HEK293 (cell line): ENCODE data around the gene BBOF1.

Experiments
- KLF1 ChIP-seq: fragments of 450-650 bp; formaldehyde crosslinking; IDR thresholded peaks from 2 replicates; pipeline ENCODE4 v1.5.1; 2016; ENCODE audit warnings: missing biosample characterization, missing genetic modification characterization
- OSR2 ChIP-seq: fragments of 450-650 bp; formaldehyde crosslinking; IDR thresholded peaks from 2 replicates; pipeline ENCODE4 v1.5.1; 2016; ENCODE audit warnings: missing biosample characterization, missing genetic modification characterization
- YY2 ChIP-seq: fragments of 450-650 bp; formaldehyde crosslinking; IDR thresholded peaks from 2 replicates; pipeline ENCODE4 v1.5.1; 2016; ENCODE audit warnings: missing biosample characterization, missing genetic modification characterization
- ZNF138 ChIP-seq: fragments of 450-650 bp; formaldehyde crosslinking; IDR thresholded peaks from 2 replicates; pipeline ENCODE4 v1.5.1; 2016; ENCODE audit warnings: missing biosample characterization, missing genetic modification characterization, borderline replicate concordance
- ZNF155 ChIP-seq: fragments of 450-650 bp; formaldehyde crosslinking; IDR thresholded peaks from 2 replicates; pipeline ENCODE4 v1.5.1; 2016; ENCODE audit warnings: missing biosample characterization, missing genetic modification characterization
- ZNF174 ChIP-seq: fragments of 450-650 bp; formaldehyde crosslinking; IDR thresholded peaks from 2 replicates; pipeline ENCODE4 v1.5.0; 2017; ENCODE audit warnings: missing biosample characterization, mild to moderate bottlenecking, missing genetic modification characterization
- ZNF202 ChIP-seq: fragments of 450-650 bp; formaldehyde crosslinking; IDR thresholded peaks from 2 replicates; pipeline ENCODE4 v1.5.1; 2016; ENCODE audit warnings: missing biosample characterization, missing genetic modification characterization, borderline replicate concordance
- ZNF221 ChIP-seq: fragments of 450-650 bp; formaldehyde crosslinking; IDR thresholded peaks from 2 replicates; pipeline ENCODE4 v1.5.1; 2017; ENCODE audit warnings: missing biosample characterization, missing genetic modification characterization, borderline replicate concordance
- ZNF324 ChIP-seq: fragments of 450-650 bp; formaldehyde crosslinking; IDR thresholded peaks from 2 replicates; pipeline ENCODE4 v1.5.1; 2016; ENCODE audit warnings: missing biosample characterization, missing genetic modification characterization
- ZNF610 ChIP-seq: fragments of 450-650 bp; formaldehyde crosslinking; IDR thresholded peaks from 2 replicates; pipeline ENCODE4 v1.5.1; 2016; ENCODE audit warnings: missing biosample characterization, missing genetic modification characterization, borderline replicate concordance
- ZNF629 ChIP-seq: fragments of 450-650 bp; formaldehyde crosslinking; IDR thresholded peaks from 2 replicates; pipeline ENCODE4 v1.5.1; 2017; ENCODE audit warnings: missing biosample characterization, missing genetic modification characterization
- ZNF701 ChIP-seq: fragments of 450-650 bp; formaldehyde crosslinking; IDR thresholded peaks from 2 replicates; pipeline ENCODE4 v1.5.1; 2016; ENCODE audit warnings: missing biosample characterization, missing genetic modification characterization
- ZNF776 ChIP-seq: fragments of 450-650 bp; formaldehyde crosslinking; IDR thresholded peaks from 2 replicates; pipeline ENCODE4 v1.5.0; 2017; ENCODE audit warnings: missing biosample characterization, missing genetic modification characterization, borderline replicate concordance
- ZNF785 ChIP-seq: fragments of 450-650 bp; formaldehyde crosslinking; IDR thresholded peaks from 2 replicates; pipeline ENCODE4 v1.5.1; 2016; ENCODE audit warnings: missing biosample characterization, missing genetic modification characterization
- TF ChIP-seq, protein P1 (sequence below): fragments of 450-650 bp; formaldehyde crosslinking; IDR thresholded peaks from 2 replicates; pipeline ENCODE4 v1.5.1; 2016; ENCODE audit warnings: missing biosample characterization, missing genetic modification characterization
- TF ChIP-seq, protein P2 (sequence below): fragments of 450-650 bp; formaldehyde crosslinking; IDR thresholded peaks from 2 replicates; pipeline ENCODE4 v1.5.1; 2016; ENCODE audit warnings: missing biosample characterization, missing genetic modification characterization
- TF ChIP-seq, protein P3 (sequence below): fragments of 450-650 bp; formaldehyde crosslinking; IDR thresholded peaks from 2 replicates; pipeline ENCODE4 v1.5.1; 2016; ENCODE audit warnings: missing biosample characterization, missing genetic modification characterization, borderline replicate concordance
- TF ChIP-seq, protein P4 (sequence below): fragments of 450-650 bp; formaldehyde crosslinking; IDR thresholded peaks from 2 replicates; pipeline ENCODE4 v1.5.1; 2016; ENCODE audit warnings: missing biosample characterization, missing genetic modification characterization
- TF ChIP-seq, protein P5 (sequence below): fragments of 450-650 bp; formaldehyde crosslinking; IDR thresholded peaks from 2 replicates; pipeline ENCODE4 v1.5.1; 2016; ENCODE audit warnings: missing biosample characterization, missing genetic modification characterization
- TF ChIP-seq, protein P6 (sequence below): fragments of 450-650 bp; formaldehyde crosslinking; IDR thresholded peaks from 2 replicates; pipeline ENCODE4 v1.5.1; 2016; ENCODE audit warnings: missing biosample characterization, missing genetic modification characterization
- TF ChIP-seq, protein P7 (sequence below): sonication (generic); formaldehyde crosslinking; IDR thresholded peaks from 2 replicates; pipeline ENCODE4 v1.8.1; 2022; ENCODE audit warnings: mild to moderate bottlenecking, moderate library complexity, missing genetic modification reagents

Gene BBOF1

DNA sequence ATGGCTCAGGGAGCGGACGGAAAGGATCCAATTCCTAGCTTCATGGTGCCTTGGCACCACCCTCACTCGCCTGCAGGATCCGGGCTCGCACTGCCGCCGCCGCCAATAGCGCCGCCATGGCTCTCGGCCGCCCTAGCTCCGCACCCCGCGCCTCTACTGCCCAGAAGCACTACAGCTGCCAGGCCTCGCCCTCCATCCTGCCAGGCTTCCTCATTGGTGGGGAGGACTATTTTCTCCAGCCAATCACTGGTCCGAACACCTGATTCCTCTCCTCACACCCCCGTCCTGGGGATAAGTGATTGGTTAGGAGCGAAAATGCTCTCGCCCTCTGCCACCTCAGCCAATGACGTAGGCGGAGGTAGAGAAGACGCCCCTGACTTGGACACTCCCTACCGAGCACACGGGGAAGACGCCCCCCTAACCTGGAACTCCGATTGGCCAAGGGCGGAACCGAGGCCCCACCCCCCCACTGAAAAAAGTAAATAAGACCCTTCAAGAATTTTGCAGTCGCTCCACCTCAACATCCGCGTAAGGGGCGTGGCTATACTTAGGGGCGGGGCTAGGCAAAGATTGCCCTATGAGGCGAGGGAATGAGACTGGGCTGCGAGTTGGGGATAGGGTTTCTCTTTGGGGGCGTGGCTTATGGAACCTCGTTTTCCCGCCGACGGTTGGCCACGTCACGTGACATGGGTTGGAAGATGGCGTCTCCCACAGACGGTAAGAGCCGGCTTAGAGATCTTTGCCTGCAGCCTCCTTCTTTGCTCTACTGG is 65.3 kb downstream of the BBOF1 start, which contains the start of the genes ALDH6A1 and LIN52 (continued):
- TF ChIP-seq ZNF174 (tag by site-specific recombination) = no peak
- no peak for TF ChIP-seq ZNF776 (tag by site-specific recombination)
- peak; percentile 47 for TF ChIP-seq KLF1 (tag by site-specific recombination)
- TF ChIP-seq, protein P1, sequence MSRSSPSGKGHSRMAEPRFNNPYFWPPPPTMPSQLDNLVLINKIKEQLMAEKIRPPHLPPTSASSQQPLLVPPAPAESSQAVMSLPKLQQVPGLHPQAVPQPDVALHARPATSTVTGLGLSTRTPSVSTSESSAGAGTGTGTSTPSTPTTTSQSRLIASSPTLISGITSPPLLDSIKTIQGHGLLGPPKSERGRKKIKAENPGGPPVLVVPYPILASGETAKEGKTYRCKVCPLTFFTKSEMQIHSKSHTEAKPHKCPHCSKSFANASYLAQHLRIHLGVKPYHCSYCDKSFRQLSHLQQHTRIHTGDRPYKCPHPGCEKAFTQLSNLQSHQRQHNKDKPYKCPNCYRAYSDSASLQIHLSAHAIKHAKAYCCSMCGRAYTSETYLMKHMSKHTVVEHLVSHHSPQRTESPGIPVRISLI = no peak
- TF ChIP-seq ZNF629 (tag by site-specific recombination) = peak; percentile 72; the same call in 1 of the 2 replicates
- no peak for TF ChIP-seq ZNF701 (tag by site-specific recombination)
- TF ChIP-seq, protein P2, sequence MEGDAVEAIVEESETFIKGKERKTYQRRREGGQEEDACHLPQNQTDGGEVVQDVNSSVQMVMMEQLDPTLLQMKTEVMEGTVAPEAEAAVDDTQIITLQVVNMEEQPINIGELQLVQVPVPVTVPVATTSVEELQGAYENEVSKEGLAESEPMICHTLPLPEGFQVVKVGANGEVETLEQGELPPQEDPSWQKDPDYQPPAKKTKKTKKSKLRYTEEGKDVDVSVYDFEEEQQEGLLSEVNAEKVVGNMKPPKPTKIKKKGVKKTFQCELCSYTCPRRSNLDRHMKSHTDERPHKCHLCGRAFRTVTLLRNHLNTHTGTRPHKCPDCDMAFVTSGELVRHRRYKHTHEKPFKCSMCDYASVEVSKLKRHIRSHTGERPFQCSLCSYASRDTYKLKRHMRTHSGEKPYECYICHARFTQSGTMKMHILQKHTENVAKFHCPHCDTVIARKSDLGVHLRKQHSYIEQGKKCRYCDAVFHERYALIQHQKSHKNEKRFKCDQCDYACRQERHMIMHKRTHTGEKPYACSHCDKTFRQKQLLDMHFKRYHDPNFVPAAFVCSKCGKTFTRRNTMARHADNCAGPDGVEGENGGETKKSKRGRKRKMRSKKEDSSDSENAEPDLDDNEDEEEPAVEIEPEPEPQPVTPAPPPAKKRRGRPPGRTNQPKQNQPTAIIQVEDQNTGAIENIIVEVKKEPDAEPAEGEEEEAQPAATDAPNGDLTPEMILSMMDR = peak; percentile 79
- TF ChIP-seq ZNF785 (tag by site-specific recombination) = no peak
- TF ChIP-seq OSR2 (tag by site-specific recombination) = no peak
- no peak for TF ChIP-seq ZNF138 (tag by site-specific recombination)
- TF ChIP-seq ZNF221 (tag by site-specific recombination) = no peak
- TF ChIP-seq, protein P3, sequence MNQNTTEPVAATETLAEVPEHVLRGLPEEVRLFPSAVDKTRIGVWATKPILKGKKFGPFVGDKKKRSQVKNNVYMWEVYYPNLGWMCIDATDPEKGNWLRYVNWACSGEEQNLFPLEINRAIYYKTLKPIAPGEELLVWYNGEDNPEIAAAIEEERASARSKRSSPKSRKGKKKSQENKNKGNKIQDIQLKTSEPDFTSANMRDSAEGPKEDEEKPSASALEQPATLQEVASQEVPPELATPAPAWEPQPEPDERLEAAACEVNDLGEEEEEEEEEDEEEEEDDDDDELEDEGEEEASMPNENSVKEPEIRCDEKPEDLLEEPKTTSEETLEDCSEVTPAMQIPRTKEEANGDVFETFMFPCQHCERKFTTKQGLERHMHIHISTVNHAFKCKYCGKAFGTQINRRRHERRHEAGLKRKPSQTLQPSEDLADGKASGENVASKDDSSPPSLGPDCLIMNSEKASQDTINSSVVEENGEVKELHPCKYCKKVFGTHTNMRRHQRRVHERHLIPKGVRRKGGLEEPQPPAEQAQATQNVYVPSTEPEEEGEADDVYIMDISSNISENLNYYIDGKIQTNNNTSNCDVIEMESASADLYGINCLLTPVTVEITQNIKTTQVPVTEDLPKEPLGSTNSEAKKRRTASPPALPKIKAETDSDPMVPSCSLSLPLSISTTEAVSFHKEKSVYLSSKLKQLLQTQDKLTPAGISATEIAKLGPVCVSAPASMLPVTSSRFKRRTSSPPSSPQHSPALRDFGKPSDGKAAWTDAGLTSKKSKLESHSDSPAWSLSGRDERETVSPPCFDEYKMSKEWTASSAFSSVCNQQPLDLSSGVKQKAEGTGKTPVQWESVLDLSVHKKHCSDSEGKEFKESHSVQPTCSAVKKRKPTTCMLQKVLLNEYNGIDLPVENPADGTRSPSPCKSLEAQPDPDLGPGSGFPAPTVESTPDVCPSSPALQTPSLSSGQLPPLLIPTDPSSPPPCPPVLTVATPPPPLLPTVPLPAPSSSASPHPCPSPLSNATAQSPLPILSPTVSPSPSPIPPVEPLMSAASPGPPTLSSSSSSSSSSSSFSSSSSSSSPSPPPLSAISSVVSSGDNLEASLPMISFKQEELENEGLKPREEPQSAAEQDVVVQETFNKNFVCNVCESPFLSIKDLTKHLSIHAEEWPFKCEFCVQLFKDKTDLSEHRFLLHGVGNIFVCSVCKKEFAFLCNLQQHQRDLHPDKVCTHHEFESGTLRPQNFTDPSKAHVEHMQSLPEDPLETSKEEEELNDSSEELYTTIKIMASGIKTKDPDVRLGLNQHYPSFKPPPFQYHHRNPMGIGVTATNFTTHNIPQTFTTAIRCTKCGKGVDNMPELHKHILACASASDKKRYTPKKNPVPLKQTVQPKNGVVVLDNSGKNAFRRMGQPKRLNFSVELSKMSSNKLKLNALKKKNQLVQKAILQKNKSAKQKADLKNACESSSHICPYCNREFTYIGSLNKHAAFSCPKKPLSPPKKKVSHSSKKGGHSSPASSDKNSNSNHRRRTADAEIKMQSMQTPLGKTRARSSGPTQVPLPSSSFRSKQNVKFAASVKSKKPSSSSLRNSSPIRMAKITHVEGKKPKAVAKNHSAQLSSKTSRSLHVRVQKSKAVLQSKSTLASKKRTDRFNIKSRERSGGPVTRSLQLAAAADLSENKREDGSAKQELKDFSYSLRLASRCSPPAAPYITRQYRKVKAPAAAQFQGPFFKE (tag by site-specific recombination) = no peak
- TF ChIP-seq YY2 = peak; percentile 91
- TF ChIP-seq, protein P4, sequence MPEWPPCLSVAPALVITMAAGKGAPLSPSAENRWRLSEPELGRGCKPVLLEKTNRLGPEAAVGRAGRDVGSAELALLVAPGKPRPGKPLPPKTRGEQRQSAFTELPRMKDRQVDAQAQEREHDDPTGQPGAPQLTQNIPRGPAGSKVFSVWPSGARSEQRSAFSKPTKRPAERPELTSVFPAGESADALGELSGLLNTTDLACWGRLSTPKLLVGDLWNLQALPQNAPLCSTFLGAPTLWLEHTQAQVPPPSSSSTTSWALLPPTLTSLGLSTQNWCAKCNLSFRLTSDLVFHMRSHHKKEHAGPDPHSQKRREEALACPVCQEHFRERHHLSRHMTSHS (tag by site-specific recombination) = no peak
- TF ChIP-seq, protein P5, sequence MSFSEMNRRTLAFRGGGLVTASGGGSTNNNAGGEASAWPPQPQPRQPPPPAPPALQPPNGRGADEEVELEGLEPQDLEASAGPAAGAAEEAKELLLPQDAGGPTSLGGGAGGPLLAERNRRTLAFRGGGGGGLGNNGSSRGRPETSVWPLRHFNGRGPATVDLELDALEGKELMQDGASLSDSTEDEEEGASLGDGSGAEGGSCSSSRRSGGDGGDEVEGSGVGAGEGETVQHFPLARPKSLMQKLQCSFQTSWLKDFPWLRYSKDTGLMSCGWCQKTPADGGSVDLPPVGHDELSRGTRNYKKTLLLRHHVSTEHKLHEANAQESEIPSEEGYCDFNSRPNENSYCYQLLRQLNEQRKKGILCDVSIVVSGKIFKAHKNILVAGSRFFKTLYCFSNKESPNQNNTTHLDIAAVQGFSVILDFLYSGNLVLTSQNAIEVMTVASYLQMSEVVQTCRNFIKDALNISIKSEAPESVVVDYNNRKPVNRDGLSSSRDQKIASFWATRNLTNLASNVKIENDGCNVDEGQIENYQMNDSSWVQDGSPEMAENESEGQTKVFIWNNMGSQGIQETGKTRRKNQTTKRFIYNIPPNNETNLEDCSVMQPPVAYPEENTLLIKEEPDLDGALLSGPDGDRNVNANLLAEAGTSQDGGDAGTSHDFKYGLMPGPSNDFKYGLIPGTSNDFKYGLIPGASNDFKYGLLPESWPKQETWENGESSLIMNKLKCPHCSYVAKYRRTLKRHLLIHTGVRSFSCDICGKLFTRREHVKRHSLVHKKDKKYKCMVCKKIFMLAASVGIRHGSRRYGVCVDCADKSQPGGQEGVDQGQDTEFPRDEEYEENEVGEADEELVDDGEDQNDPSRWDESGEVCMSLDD (tag by site-specific recombination) = 0 out of 2 replicates have a peak, but pooled peaks have one; percentile 40
- TF ChIP-seq ZNF155 (tag by site-specific recombination) = no peak
- TF ChIP-seq ZNF610 (tag by site-specific recombination) = no peak
- TF ChIP-seq, protein P6, sequence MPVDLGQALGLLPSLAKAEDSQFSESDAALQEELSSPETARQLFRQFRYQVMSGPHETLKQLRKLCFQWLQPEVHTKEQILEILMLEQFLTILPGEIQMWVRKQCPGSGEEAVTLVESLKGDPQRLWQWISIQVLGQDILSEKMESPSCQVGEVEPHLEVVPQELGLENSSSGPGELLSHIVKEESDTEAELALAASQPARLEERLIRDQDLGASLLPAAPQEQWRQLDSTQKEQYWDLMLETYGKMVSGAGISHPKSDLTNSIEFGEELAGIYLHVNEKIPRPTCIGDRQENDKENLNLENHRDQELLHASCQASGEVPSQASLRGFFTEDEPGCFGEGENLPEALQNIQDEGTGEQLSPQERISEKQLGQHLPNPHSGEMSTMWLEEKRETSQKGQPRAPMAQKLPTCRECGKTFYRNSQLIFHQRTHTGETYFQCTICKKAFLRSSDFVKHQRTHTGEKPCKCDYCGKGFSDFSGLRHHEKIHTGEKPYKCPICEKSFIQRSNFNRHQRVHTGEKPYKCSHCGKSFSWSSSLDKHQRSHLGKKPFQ (tag by site-specific recombination) = no peak
- no peak for TF ChIP-seq ZNF202
- no peak; the same call in 1 of the 2 replicates for TF ChIP-seq ZNF324
- TF ChIP-seq, protein P7, sequence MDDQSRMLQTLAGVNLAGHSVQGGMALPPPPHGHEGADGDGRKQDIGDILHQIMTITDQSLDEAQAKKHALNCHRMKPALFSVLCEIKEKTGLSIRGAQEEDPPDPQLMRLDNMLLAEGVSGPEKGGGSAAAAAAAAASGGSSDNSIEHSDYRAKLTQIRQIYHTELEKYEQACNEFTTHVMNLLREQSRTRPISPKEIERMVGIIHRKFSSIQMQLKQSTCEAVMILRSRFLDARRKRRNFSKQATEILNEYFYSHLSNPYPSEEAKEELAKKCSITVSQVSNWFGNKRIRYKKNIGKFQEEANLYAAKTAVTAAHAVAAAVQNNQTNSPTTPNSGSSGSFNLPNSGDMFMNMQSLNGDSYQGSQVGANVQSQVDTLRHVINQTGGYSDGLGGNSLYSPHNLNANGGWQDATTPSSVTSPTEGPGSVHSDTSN (CRISPR knock-in tag) = no peak
